ENCODE data around the gene FRMD4A.

FRMD4A gene

DNA sequence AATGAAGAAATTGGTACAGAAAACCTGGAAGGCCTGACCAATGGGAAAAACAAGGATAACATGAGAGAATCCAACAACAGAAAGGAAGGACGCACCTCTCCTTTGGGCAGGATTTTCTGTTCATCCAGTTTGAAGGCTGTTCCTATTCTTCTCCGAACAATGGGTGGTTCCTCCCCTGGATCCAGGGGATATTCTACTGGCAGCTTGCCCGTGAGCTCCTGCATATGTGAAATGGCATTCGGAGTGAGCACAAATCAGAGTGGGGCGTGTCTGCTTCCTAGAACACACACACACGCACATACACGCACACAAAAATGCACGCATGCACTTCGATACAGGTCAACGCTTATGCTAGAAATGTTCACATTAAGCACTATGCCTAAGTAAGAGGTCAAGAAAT is 660.4 kb downstream of the FRMD4A start:
- H3K4me3 Mint-ChIP-seq, result no peak overlapping the region
- no peaks in the 10 kb centered on the region for H3K4me1 Mint-ChIP-seq (ENCODE audit: low read depth)
- H3K36me3 Mint-ChIP-seq (ENCODE audit: low read depth), result no peaks in the 10 kb centered on the region
- H3K27me3 Mint-ChIP-seq (ENCODE audit: low read depth), result no peaks in the 10 kb centered on the region
- no peaks in the 10 kb centered on the region for H3K9me3 Mint-ChIP-seq
- no peak overlapping the region for H3K27ac Mint-ChIP-seq

DNA sequence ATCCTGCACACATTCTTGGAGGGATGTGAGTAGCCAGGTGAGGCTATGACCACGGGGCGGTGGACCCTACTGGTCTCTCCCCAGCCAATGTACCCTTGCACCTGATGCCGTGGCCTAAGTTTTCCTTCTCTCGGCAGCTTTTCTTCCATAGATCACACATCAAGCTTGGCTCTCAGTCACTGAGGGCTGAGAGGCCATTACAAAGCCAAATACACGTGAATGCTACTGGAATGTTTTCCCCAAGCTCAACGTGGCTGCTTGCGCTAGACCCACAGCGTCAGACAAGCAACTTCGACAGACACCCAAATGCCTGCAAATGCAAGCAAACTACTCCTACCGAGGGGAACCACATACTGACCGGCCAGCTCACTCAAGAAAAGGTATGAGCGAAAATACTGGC is 660.8 kb downstream of the FRMD4A start:
- H3K27me3 Mint-ChIP-seq (ENCODE audit: low read depth), result no peaks in the 10 kb centered on the region
- no peaks in the 10 kb centered on the region for H3K9me3 Mint-ChIP-seq
- no peak overlapping the region for H3K27ac Mint-ChIP-seq
- H3K36me3 Mint-ChIP-seq (ENCODE audit: low read depth), result no peaks in the 10 kb centered on the region
- no peak overlapping the region for H3K4me3 Mint-ChIP-seq
- no peaks in the 10 kb centered on the region for H3K4me1 Mint-ChIP-seq (ENCODE audit: low read depth)

- Mint-ChIP-seq H3K4me3 (no peak overlapping the region), H3K9me3 (no peaks in the 10 kb centered on the region), H3K27ac (no peak overlapping the region), H3K27me3 (ENCODE audit: low read depth) (no peaks in the 10 kb centered on the region), H3K36me3 (ENCODE audit: low read depth) (no peaks in the 10 kb centered on the region), H3K4me1 (ENCODE audit: low read depth) (no peaks in the 10 kb centered on the region)
Measured at GRCh38 chr10:13669182-13669855, 661.4 kb downstream of the FRMD4A start.

- H3K36me3 Mint-ChIP-seq (ENCODE audit: low read depth), result no peaks in the 10 kb centered on the region
- no peaks in the 10 kb centered on the region for H3K27me3 Mint-ChIP-seq (ENCODE audit: low read depth)
- no peaks in the 10 kb centered on the region for H3K9me3 Mint-ChIP-seq
- no peak overlapping the region for H3K27ac Mint-ChIP-seq
- no peak overlapping the region for H3K4me3 Mint-ChIP-seq
- no peaks in the 10 kb centered on the region for H3K4me1 Mint-ChIP-seq (ENCODE audit: low read depth)
Measured at GRCh38 chr10:13668126-13668525, 662.6 kb downstream of the FRMD4A start.

- no peak overlapping the region for H3K27ac Mint-ChIP-seq
- no peaks in the 10 kb centered on the region for H3K27me3 Mint-ChIP-seq (ENCODE audit: low read depth)
- H3K9me3 Mint-ChIP-seq, result no peaks in the 10 kb centered on the region
- H3K4me1 Mint-ChIP-seq (ENCODE audit: low read depth), result no peaks in the 10 kb centered on the region
- no peak overlapping the region for H3K4me3 Mint-ChIP-seq
- H3K36me3 Mint-ChIP-seq (ENCODE audit: low read depth), result no peaks in the 10 kb centered on the region
Measured at GRCh38 chr10:13665516-13666262, 665.0 kb downstream of the FRMD4A start.

DNA sequence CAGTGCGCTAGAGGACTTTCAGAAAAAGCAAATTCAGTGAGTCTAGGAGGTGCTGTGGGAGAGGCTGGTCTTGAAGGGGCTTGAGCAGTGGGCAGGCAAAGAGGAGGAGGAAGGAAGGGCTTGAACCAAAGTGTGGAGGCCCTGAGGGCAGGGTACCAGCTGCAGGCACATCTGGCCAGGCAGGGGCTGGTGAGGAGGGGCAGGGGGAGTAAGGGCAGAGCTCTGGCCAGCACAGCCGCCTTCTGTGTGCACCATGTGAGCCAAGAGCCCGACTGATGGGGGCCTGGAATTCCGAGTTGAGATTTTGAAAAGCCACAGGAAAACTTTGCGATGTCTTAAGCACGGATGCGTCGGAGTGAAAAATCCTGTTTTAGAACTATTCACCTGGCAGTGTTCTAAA is 669.5 kb downstream of the FRMD4A start:
- H3K4me1 Mint-ChIP-seq (ENCODE audit: low read depth), result peaks cover 9% of the 10 kb centered on the region
- H3K36me3 Mint-ChIP-seq (ENCODE audit: low read depth), result no peaks in the 10 kb centered on the region
- H3K9me3 Mint-ChIP-seq, result no peaks in the 10 kb centered on the region
- no peak overlapping the region for H3K4me3 Mint-ChIP-seq
- H3K27ac Mint-ChIP-seq, result no peak overlapping the region
- H3K27me3 Mint-ChIP-seq (ENCODE audit: low read depth), result no peaks in the 10 kb centered on the region

DNA sequence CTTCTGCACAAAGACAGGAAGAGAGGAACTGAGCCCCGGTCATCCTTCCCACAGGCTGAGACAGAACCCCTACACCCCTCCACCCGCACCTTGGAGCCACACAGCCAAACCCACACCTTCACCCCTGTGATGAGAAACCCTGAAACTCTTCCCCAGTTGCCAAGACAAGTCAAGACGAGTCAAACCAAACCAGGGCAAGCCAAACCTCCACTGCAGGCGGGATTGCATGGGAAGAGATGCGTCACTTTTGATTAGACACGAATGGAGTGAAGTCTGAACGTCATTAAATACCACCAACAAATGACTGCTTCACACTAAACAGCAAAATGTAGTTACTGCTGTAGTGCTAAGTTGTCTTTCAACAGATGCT is 670.2 kb downstream of the FRMD4A start:
- Mint-ChIP-seq H3K4me1 (ENCODE audit: low read depth) (peaks cover 9% of the 10 kb centered on the region), H3K36me3 (ENCODE audit: low read depth) (no peaks in the 10 kb centered on the region), H3K27ac (peak overlapping the region; percentile 32), H3K27me3 (ENCODE audit: low read depth) (no peaks in the 10 kb centered on the region), H3K4me3 (no peak overlapping the region), H3K9me3 (no peaks in the 10 kb centered on the region)

DNA sequence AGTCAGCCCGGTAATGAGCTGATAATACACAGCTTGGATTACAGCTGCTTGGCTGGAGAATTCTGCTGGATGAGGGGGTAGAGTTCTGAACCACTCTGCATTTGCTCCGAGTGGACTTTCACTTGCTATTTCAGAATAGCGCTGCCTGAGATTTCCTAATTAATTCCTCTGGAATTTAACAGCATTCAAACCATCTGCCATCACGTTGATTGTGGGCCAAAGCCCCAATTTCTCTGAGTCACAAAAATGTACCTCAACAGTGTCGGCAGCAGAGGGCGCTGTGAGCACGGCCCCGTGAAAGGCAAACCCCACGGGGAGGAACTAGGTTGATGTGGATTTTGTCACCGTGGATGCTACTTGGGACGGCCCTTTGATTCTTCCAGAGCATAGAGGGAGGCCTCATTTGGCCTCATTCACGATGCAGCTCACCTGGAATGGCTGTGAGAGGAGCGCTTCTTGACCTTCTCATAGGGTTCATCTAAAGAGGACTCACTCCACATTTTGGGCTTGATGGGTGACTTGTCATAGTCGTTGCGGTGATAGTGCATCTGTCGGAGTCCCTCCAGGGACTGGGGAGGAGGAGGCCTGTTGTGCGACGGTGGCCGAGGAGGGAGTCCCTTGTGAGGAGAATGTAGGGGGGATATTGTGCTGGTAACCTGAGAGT is 670.7 kb downstream of the FRMD4A start:
- Mint-ChIP-seq H3K4me1 (ENCODE audit: low read depth) (peaks cover 9% of the 10 kb centered on the region), H3K4me3 (no peak overlapping the region), H3K9me3 (no peaks in the 10 kb centered on the region), H3K36me3 (ENCODE audit: low read depth) (no peaks in the 10 kb centered on the region), H3K27ac (peak overlapping the region; percentile 32), H3K27me3 (ENCODE audit: low read depth) (no peaks in the 10 kb centered on the region)

DNA sequence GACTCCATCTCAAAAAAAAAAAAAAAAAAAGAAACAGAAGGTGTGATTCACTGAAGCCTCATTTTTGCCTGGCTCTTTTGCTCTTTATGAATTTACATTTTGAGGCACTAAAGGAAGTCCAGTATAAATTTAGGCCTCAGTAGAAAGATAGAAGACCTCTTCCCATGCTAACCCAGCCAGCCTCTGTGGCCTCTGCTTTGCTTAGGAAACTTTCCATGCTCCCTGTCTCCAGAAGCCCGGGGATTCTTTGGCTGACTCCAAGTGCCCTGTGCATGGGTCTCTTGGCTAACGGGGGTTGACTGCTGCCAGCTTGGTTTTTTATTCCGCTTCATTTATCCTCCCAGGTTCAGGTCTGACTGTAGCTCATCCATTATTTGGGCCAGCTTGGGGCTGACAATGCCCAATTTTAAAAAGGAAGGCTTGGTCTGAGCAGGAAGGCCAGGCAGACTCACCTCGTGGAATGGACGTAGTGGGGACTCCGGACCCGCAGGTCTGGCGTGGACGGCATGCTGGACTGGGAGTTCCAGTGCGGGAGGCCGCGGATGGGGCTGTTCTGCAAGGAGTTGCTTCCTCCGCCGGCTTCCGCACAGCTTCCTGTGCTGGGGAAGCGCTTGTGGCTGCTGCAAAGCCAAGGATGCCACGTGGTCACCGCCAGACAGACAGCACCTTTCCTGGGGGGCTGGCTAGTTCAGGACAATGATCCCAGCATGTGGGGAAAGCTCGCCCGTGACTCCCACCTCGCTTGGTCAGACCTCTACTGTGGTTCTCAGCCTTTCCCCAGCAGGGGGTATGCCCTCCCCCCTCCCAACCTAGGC is 671.6 kb downstream of the FRMD4A start:
- Mint-ChIP-seq H3K4me3 (no peak overlapping the region), H3K4me1 (ENCODE audit: low read depth) (peaks cover 9% of the 10 kb centered on the region), H3K36me3 (ENCODE audit: low read depth) (no peaks in the 10 kb centered on the region), H3K9me3 (no peaks in the 10 kb centered on the region), H3K27ac (no peak overlapping the region), H3K27me3 (ENCODE audit: low read depth) (no peaks in the 10 kb centered on the region)

- Mint-ChIP-seq H3K9me3 (no peaks in the 10 kb centered on the region), H3K27ac (no peak overlapping the region), H3K27me3 (ENCODE audit: low read depth) (no peaks in the 10 kb centered on the region), H3K4me3 (no peak overlapping the region), H3K4me1 (ENCODE audit: low read depth) (peaks cover 9% of the 10 kb centered on the region), H3K36me3 (ENCODE audit: low read depth) (no peaks in the 10 kb centered on the region)
Measured at GRCh38 chr10:13658264-13658663, 672.5 kb downstream of the FRMD4A start.

GRCh38 chr10:13657101-13657680 is 673.5 kb downstream of the FRMD4A start:
- H3K36me3 Mint-ChIP-seq (ENCODE audit: low read depth), result no peaks in the 10 kb centered on the region
- H3K9me3 Mint-ChIP-seq, result no peaks in the 10 kb centered on the region
- H3K4me3 Mint-ChIP-seq, result no peak overlapping the region
- no peak overlapping the region for H3K27ac Mint-ChIP-seq
- H3K27me3 Mint-ChIP-seq (ENCODE audit: low read depth), result no peaks in the 10 kb centered on the region
- H3K4me1 Mint-ChIP-seq (ENCODE audit: low read depth), result peaks cover 9% of the 10 kb centered on the region

GRCh38 chr10:13656337-13657100 is 674.2 kb downstream of the FRMD4A start:
- H3K36me3 Mint-ChIP-seq (ENCODE audit: low read depth), result no peaks in the 10 kb centered on the region

GRCh38 chr10:13654846-13655245 is 675.9 kb downstream of the FRMD4A start:
- no peak overlapping the region for H3K4me3 Mint-ChIP-seq
- H3K27me3 Mint-ChIP-seq (ENCODE audit: low read depth), result no peaks in the 10 kb centered on the region
- peaks cover 3% of the 10 kb centered on the region for H3K4me1 Mint-ChIP-seq (ENCODE audit: low read depth)
- H3K27ac Mint-ChIP-seq, result no peak overlapping the region
- H3K9me3 Mint-ChIP-seq, result no peaks in the 10 kb centered on the region
- H3K36me3 Mint-ChIP-seq (ENCODE audit: low read depth), result no peaks in the 10 kb centered on the region

More at GRCh38 chr10:13656337-13657100, 674.2 kb downstream of the FRMD4A start:
- H3K4me1 Mint-ChIP-seq (ENCODE audit: low read depth), result peaks cover 9% of the 10 kb centered on the region
- no peak overlapping the region for H3K27ac Mint-ChIP-seq
- no peak overlapping the region for H3K4me3 Mint-ChIP-seq
- H3K27me3 Mint-ChIP-seq (ENCODE audit: low read depth), result no peaks in the 10 kb centered on the region
- H3K9me3 Mint-ChIP-seq, result no peaks in the 10 kb centered on the region

Measured in T-helper 1 cell treated with Interleukin-12 subunit alpha and Interleukin-12 subunit beta and Interleukin-4 antibody, amounts not matched to agents 30 μg/mL and 1 μg/mL, for 36 hours (primary cell).